Loucy (cell line): ENCODE results near the gene STXBP2.

ENCODE experiments used
- H2AFZ ChIP-seq: fragments of 200-600 bp; sonication (generic); 2 replicates; pipeline ENCODE4 v1.6.0; 2016; ENCODE audit warnings: antibody characterized with exemption, mild to moderate bottlenecking, low read length, moderate library complexity
- H3F3A ChIP-seq: fragments of 200-600 bp; 2 replicates; pipeline ENCODE4 v1.6.0; 2016; ENCODE audit warnings: antibody characterized with exemption, low read depth, mild to moderate bottlenecking
- H3K27me3 ChIP-seq: fragments of 200-600 bp; sonication (generic); 2 replicates; pipeline ENCODE4 v1.6.1; 2014; ENCODE audit warnings: low read length, mild to moderate bottlenecking; ENCODE audit not compliant: insufficient read depth, poor library complexity, severe bottlenecking
- H3K36me3 ChIP-seq: fragments of 200-600 bp; sonication (generic); 2 replicates; pipeline ENCODE4 v1.6.1; 2016; ENCODE audit warnings: low read length; ENCODE audit not compliant: insufficient read depth
- H3K4me1 ChIP-seq: fragments of 200-600 bp; sonication (generic); 2 replicates; pipeline ENCODE4 v1.5.1; 2014; ENCODE audit warnings: low read length, mild to moderate bottlenecking; ENCODE audit not compliant: insufficient read depth, poor library complexity, severe bottlenecking
- H3K4me2 ChIP-seq: fragments of 200-600 bp; sonication (generic); 2 replicates; pipeline ENCODE4 v1.6.0; 2014; ENCODE audit warnings: antibody characterized with exemption, low read length, low read depth, mild to moderate bottlenecking; ENCODE audit not compliant: poor library complexity, severe bottlenecking
- H3K4me3 ChIP-seq: fragments of 200-600 bp; sonication (generic); 2 replicates; pipeline ENCODE4 v1.5.1; 2014; ENCODE audit warnings: low read length, mild to moderate bottlenecking, mixed read lengths; ENCODE audit not compliant: poor library complexity, severe bottlenecking
- H3K79me2 ChIP-seq: fragments of 200-600 bp; sonication (generic); 2 replicates; pipeline ENCODE4 v1.6.1; 2014; ENCODE audit warnings: low read length; ENCODE audit not compliant: insufficient read depth
- H3K9ac ChIP-seq: fragments of 200-600 bp; sonication (generic); 2 replicates; pipeline ENCODE4 v1.6.0; 2014; ENCODE audit warnings: mild to moderate bottlenecking, low read depth, low read length, moderate library complexity; ENCODE audit not compliant: poor library complexity, severe bottlenecking
- H3K9me2 ChIP-seq: fragments of 200-600 bp; sonication (generic); replicated peaks from 2 replicates; pipeline ENCODE4 v1.6.1; 2016; ENCODE audit warnings: low read depth, low read length, mixed read lengths
- H3K9me3 ChIP-seq: fragments of 200-600 bp; sonication (generic); 2 replicates; pipeline ENCODE4 v1.6.1; 2014; ENCODE audit warnings: mild to moderate bottlenecking, antibody characterized with exemption, low read length, low read depth; ENCODE audit not compliant: insufficient read depth
- H4K20me1 ChIP-seq: fragments of 200-600 bp; sonication (generic); 2 replicates; pipeline ENCODE4 v1.6.0; 2014; ENCODE audit warnings: antibody characterized with exemption, low read length, mild to moderate bottlenecking; ENCODE audit not compliant: insufficient read depth, poor library complexity, severe bottlenecking
- CTCF ChIP-seq: fragments of 200-600 bp; sonication (generic); conservative IDR thresholded peaks from 2 replicates; pipeline ENCODE4 v1.5.1; 2014; ENCODE audit warnings: mild to moderate bottlenecking, antibody characterized with exemption, low read length
- EZH2phosphoT487 ChIP-seq: fragments of 200-600 bp; IDR thresholded peaks from 2 replicates; pipeline ENCODE4 v1.6.1; 2018; ENCODE audit warnings: antibody characterized with exemption, mild to moderate bottlenecking, moderate library complexity, borderline replicate concordance

STXBP2 gene

GRCh38 chr19:7674010-7675005 is 37.4 kb downstream of the STXBP2 start:
- TF ChIP-seq EZH2phosphoT487 (no peak), CTCF (no peak)
- no peak overlapping the region for H3K4me2 ChIP-seq
- no peaks in the 10 kb centered on the region for H3K9me3 ChIP-seq
- no peak overlapping the region for H3K9ac ChIP-seq
- H3F3A ChIP-seq, result no peaks in the 10 kb centered on the region
- no peaks in the 10 kb centered on the region for H4K20me1 ChIP-seq
- H3K9me2 ChIP-seq, result no peaks in the 10 kb centered on the region
- 0 out of 2 replicates have a peak overlapping the region, but pooled peaks have one; percentile 30 for H2AFZ ChIP-seq
- H3K4me1 ChIP-seq, result peaks cover 23% of the 10 kb centered on the region
- no peak overlapping the region for H3K4me3 ChIP-seq
- no peaks in the 10 kb centered on the region for H3K36me3 ChIP-seq
- H3K79me2 ChIP-seq, result no peaks in the 10 kb centered on the region
- H3K27me3 ChIP-seq, result no peaks in the 10 kb centered on the region

GRCh38 chr19:7676376-7676775 is 39.5 kb downstream of the STXBP2 start:
- Histone ChIP-seq H3K4me3 (peak overlapping the region; percentile 37), H3K9me3 (no peaks in the 10 kb centered on the region), H3K36me3 (no peaks in the 10 kb centered on the region), H3F3A (no peaks in the 10 kb centered on the region), H3K4me2 (peak overlapping the region; percentile 46), H4K20me1 (peaks cover 2% of the 10 kb centered on the region), H3K79me2 (peaks cover 7% of the 10 kb centered on the region; the same call in 1 of the 2 replicates), H2AFZ (peak overlapping the region; percentile 26), H3K9ac (peak overlapping the region; percentile 29), H3K9me2 (no peaks in the 10 kb centered on the region), H3K27me3 (no peaks in the 10 kb centered on the region), H3K4me1 (peaks cover 34% of the 10 kb centered on the region)
- TF ChIP-seq EZH2phosphoT487, result no peak
- no peak for TF ChIP-seq CTCF

GRCh38 chr19:7676854-7677253 is 39.9 kb downstream of the STXBP2 start, which contains the start of gene MCEMP1:
Gene MCEMP1 (plus strand): TSS chr19:7677090. CDS start chr19:7677121, 31 bp downstream.
- H2AFZ ChIP-seq, result peak within 1 kb of the TSS; percentile 26
- H3K9me2 ChIP-seq, result no peaks in the 10 kb centered on the region
- TF ChIP-seq CTCF (no peak), EZH2phosphoT487 (no peak)
- no peaks in the 10 kb centered on the region for H3F3A ChIP-seq
- no peaks in the 10 kb centered on the region for H3K36me3 ChIP-seq
- H4K20me1 ChIP-seq, result peaks cover 6% of the 10 kb centered on the region
- H3K9me3 ChIP-seq, result no peaks in the 10 kb centered on the region
- peaks cover 37% of the 10 kb centered on the region for H3K4me1 ChIP-seq
- peak within 1 kb of the TSS; percentile 29 for H3K9ac ChIP-seq
- H3K79me2 ChIP-seq, result peaks cover 11% of the 10 kb centered on the region
- H3K27me3 ChIP-seq, result no peaks in the 10 kb centered on the region
- peak within 1 kb of the TSS; percentile 37 for H3K4me3 ChIP-seq
- H3K4me2 ChIP-seq, result peak within 1 kb of the TSS; percentile 46
